ENCODE results near the gene STX8.
"Not testable (repeated sequence)": the region's sequence is repeated elsewhere in the genome, so short reads cannot be mapped to it uniquely, and the experiment has no call there.

Gene STX8

DNA sequence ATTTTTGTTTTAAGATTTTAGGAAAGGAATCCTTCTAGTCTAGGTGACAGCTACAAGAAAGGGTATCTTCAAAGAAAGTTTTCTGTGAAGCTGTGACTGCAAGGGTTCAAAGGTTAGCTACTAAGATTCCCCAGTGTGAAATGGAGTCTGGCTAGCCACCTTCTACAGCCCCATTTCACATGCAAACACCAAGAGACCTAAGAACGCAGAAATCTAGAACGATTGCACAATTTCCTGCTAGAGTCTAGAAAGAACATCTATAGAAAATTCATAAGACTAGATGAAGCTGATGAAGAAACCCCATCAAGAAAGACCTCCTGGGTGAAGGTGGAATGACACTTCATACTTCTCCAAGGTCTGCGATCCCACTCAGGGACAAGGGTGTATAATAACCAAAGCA lies 77.1 kb downstream of the STX8 start:
- no peak for DNase-seq

DNA sequence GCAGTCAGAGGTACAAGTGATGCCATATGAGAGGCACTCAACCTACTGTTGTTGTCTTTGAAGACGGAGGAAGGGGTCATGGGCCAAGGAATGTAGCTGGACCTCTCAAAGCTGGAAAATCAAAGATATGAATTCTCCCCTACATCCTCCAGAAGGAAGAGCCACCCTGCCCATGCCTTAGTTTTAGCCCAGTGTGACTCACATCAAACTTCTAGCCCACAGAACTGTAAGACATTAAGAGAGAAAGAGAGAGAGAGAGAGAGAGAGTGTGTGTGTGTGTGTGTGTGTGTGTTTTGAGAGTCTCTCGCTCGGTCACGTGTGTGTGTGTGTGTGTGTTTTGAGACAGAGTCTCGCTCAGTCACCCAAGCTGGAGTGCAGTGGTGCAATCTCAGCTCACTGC lies 87.1 kb downstream of the STX8 start:
- no peak for DNase-seq

- DNase-seq = no peak
Observed at GRCh38 chr17:9487406-9487805, 88.2 kb downstream of the STX8 start.

DNA sequence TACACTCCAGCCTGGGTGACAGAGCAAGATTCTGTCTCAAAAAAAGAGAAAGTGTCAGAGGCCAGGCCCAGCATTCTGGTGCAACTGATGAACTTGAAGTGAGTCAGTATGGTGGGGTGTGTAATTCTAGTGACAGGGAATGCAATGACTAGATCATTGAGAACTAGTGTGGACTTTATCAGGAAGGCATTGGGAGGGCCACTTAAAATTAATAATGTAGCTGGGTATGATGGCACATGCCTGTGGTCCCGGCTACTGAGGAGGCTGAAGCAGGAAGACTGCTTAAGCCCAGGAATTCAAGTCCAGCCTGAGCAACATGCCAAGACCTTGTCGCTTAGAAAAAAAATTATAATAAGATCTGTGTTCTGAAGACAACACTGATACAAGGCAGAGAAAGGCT lies 90.8 kb downstream of the STX8 start:
- no peak for DNase-seq

DNA sequence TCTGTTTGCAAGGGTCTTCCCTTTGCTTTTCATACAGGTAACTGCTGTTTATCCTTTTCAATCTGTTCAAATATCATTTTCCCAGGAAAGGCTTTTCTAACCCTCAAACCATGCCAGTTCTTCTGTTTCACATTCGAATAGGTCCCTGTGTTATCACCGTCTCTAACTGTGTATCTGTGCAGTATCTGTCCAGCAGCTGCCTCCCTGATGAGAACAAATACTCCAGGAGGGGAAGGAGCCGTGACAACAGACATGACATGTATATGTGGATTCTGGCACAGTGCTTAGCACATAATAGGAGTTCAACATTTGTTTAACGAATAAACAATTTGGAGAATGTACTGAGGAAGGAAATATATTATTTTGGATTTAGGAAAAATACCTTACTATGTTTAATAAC lies 95.7 kb downstream of the STX8 start:
- DNase-seq = no peak

- DNase-seq = no peak
Observed at GRCh38 chr17:9478889-9479288, 96.7 kb downstream of the STX8 start.

DNA sequence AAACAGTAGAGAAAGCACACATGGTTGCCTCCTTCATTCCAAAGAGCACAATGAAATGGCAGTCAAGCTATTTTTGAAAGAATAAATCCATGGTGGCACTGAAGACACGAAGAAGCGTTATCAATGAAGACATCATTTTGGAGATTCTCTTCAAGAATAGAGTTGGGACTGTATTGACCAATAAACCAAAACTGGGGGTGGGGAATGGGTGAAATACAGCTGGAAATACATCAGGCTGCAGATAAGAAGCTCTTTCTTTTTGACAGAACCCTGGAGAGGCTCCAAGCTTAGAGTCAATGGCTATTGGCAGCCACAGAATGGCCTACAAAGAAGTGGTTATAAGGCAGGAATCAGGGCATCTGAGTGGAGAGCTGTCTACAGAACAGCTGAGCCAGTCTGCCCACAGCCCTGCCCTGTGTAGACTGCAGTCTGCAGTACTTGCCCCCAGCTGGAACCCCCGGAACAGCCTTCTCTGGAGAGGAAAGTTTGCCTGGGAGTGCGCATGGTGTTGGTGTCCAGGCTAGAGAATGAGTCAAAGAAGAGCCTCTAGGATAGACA lies 100.4 kb downstream of the STX8 start:
- DNase-seq = no peak

DNA sequence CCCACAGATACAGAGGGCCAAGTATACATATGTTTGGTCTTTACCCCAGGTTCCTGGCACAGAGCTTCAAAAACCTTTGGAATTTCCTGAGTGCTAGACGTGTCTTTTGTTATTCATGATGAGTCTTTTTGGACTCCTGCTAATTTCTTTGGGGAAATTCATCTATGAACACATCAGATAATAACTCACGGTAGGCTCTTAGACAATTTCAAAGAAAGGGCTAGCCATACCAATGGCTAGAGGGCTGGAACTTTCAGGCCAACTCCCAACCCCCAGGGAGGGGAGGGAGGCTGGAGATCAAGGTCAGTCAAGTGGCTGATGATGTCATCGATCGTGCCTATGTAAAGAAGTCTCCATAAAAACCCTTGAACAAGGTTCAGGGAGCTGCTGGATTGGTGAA lies 101.9 kb downstream of the STX8 start:
- DNase-seq = no peak

DNA sequence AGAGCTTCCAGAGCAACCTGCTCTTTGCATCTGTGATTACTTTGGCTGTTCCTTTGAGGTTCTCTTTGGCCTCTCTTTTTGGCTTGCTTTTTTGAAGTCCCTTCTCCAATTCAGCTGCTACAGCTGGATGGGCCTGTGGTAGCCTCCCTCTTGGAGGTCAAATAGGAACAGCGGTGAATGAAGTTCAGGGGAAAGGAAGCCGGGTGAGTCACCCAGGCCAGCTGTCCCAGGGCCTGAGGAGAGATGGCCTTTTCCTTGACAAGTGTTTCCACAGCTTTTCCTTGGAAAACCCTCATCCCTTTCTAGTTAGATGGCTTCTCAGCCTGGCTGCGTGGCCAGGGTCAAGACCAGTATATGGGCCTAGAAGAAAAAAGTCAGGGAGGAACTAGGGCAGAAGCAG lies 103.1 kb downstream of the STX8 start:
- no peak for DNase-seq

- DNase-seq = no peak
Observed at GRCh38 chr17:9472094-9472493, 103.5 kb downstream of the STX8 start.

DNA sequence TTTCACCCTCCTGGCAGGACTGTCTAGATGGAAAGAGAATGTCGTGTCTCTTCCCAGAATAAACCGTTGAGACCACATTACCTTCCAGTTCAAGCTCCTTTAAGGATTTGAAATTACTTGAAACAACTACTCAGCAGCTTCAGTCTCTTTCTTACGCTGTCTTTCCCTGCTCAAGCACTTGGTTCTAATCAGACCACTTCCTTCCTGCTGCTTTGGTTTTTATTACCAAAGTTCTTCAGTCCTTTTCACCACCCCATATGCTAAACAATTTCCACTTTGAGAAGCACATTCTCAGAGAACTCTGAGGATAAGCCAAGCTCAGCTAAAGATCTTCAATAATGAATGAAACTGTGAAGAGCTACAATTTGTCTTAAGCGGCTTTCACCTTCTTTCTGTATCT lies 105.4 kb downstream of the STX8 start:
- DNase-seq = no peak

DNA sequence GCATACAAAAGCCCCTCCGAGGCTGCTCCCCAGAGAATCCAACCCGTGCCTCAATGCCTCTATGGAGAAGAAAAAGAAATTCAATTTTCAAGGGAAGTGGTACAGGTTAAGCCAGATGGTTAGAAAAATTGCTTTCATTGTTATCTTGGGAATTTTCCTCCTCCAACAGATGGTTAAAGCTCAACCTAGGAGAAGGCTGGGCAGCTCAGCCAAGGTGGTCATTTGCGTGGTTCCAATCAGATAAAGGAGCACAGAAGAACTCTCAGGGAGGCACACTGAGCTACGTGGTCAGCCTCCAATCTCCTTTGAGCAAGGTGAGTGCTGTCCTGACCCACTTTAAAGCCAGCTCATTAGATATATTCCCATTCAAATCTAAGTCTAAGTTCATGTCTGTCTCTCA lies 106.7 kb downstream of the STX8 start:
- no peak for DNase-seq

- DNase-seq = no peak
Observed at GRCh38 chr17:9468532-9468931, 107.1 kb downstream of the STX8 start.

- no peak for DNase-seq
Observed at GRCh38 chr17:9467518-9467917, 108.1 kb downstream of the STX8 start.

DNA sequence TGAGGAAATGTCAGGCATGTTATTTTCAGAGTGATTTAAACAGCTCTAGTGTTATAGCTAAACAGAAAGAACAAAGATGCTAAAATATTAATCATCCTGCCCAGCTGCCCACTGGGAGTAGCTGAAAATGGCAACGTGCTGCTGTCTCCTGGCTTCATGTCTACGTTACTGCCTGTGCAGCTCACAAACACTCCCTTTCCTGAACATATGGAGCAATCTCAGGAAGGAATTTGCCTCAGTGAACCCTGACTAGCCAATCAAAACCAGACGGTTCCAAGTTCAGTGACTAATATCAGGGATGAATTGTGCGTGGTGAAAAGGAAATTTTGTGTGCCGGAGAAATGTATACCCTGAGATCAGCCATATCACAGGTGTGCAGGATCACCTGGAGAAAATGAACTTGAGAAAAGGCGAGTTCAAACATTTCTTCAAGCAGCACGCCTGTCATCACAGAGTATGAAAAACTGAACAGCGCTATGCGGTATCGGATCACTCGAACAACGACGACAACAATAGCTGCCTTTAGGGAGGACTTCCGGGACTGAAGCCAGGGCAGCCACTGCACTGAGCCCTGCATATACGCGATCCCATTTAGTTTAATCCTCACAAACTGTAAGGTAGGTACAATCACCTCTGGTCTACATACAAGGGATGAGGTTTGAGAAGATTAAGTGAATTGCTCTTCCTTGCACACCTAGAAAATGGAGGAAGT lies 110.3 kb downstream of the STX8 start:
- DNase-seq = no peak

DNA sequence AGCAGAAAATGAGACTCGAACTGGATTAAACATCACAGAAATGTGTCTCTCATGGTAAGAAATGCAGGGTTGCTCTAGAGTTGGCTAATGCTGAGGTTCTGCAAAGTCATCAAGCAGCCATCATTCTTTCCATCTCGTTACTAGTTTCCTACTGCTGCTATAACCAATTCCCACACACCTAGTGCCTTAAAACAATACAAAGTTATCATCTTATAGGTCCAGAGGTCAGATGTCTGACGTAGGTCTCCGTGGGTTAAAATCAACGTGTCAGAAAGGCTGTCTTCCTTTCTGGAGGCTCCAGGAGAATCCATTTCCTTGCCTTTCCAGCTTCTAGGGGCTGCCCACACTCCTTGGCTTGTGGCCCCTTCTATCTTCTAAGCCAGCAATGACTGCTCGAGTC lies 118.6 kb downstream of the STX8 start:
- no peak for DNase-seq

- DNase-seq = no peak
Observed at GRCh38 chr17:9456330-9456729, 119.3 kb downstream of the STX8 start.

GRCh38 chr17:9451934-9452333 lies 123.7 kb downstream of the STX8 start:
- DNase-seq = no peak

DNA sequence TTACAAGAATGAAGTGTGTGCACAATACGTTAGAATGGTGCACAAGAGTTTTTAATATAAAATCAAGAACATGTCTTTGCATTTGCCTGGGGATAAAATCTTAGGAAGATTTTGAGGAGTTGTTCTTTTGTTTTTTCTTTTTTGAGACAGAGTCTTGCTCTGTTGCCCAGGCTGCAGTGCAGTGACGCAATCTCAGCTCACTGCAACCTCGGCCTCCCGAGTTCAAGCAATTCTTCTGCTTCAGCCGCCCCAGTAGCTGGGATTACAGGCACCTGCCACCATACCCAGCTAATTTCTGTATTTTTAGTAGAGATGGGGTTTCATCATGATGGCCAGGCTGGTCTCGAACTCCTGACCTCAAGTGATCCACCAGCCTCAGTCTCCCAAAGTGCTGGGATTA lies 128.3 kb downstream of the STX8 start:
- not testable (repeated sequence) for DNase-seq

- no peak for DNase-seq
Observed at GRCh38 chr17:9446528-9446927, 129.1 kb downstream of the STX8 start.

DNA sequence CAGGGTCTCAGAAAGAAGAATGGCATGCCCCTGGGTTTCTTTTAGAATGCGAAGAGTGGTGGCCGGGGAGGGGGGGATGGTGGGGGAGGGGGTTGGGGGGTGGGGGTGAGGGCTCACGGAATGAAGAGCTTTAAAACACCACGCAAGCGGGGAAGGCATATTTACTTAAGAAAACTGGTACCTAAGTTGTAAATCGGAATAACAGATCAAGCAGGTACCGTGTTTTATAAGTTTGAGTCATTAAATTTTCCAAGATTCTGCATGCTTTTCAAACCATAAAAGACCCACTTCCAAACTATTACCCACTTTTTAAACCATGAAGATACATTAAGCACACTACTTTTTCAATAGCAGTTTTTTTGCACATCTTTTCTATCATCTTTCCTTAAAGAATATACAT lies 130.2 kb downstream of the STX8 start:
- no peak for DNase-seq

- no peak for DNase-seq
Observed at GRCh38 chr17:9444687-9445086, 130.9 kb downstream of the STX8 start.

- DNase-seq = no peak
Observed at GRCh38 chr17:9443811-9444210, 131.8 kb downstream of the STX8 start.

DNA sequence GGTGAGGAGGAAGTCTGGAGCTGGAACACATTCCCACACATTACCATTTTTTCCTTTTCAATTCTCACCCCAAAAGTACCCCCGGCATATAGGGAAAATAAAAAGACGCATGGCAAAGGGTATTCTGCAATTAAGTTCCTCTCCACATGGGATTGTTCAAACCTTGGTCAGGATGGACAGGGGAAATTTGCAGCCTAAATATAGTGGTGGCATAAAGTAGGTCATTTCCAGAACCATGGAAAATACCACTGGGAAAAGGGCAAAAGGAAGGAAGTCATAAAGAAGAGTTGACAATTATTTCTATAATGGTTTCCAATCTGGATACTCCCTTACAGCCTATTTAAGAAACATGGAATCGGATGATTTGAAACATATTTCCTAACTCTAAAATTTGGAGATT lies 135.8 kb downstream of the STX8 start:
- DNase-seq = no peak

- DNase-seq = no peak
Observed at GRCh38 chr17:9436630-9437029, 139.0 kb downstream of the STX8 start.

Data from DMS79 (cell line).